HG02588 (cell line): Measurements from ENCODE around the gene SKA2.
"Not testable (repeated sequence)": the region's sequence is repeated elsewhere in the genome, so short reads cannot be mapped to it uniquely, and the experiment has no call there.

Experiments used
- ATAC-seq: cut with Tn5 transposase; IDR thresholded peaks from one replicate; pipeline ENCODE4 v1.9.1; 2021; ENCODE audit warnings: mild to moderate bottlenecking, moderate library complexity; ENCODE audit not compliant: unreplicated experiment

The SKA2 gene, protein sequence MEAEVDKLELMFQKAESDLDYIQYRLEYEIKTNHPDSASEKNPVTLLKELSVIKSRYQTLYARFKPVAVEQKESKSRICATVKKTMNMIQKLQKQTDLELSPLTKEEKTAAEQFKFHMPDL

DNA sequence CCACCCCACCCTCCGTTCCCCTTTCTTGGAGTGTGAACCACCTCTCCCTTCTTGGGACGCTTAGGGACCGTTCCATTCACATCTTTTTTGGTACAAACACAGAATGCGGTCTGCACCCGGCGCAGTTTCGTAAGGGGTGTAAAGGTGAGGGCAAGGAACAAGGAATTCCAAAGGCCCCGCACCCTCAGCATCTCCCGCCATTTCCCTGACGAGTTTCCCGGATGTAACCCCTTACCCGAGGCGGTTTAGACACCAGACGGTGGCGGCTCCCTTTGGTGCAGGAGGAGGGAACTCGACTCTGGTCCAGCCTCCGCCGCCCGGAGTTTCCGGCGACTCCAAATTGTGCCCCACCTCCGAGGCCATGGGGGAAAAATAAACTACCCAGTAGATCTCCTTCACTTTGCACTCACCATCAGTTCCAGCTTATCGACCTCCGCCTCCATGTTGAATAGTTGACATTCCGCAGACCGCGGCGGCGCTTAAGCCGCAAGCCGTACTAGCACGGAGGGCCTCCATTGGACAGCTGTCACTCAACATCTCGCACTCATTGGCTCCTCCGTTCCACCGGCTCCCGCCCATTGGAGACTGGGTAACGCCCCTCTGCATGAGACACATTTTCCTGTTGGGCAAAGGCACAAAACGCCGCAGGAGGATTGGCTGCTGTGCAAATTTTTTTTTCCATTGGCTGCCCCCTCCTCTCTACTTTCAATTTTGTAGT lies at the start of gene SKA2:
TSS of gene SKA2 (minus strand) at position 466 of the 718 bp plus-strand sequence. CDS start at position 443, 23 bp downstream.
- peak; percentile 79 for ATAC-seq

DNA sequence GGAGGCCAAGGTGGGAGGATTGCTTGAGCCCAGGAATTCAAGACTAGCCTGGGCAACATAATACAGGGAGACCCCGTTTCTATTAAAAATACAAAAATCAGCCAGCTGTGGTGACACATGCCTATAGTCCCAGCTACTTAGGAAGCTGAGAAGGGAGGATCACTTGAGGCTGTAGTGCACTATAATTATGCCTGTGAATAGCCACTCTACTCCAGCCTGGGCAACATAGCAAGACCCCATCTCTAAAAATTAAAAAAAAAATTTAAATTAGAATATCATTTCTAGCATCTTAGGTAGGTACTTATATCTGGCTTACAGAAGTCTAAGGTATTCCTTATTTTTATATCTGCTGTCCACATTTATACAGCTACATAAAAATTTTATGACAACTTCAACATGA lies 47.3 kb upstream of the SKA2 start:
- no peak for ATAC-seq

- ATAC-seq = no peak
Measured at GRCh38 chr17:59199398-59199797, 44.4 kb upstream of the SKA2 start.

DNA sequence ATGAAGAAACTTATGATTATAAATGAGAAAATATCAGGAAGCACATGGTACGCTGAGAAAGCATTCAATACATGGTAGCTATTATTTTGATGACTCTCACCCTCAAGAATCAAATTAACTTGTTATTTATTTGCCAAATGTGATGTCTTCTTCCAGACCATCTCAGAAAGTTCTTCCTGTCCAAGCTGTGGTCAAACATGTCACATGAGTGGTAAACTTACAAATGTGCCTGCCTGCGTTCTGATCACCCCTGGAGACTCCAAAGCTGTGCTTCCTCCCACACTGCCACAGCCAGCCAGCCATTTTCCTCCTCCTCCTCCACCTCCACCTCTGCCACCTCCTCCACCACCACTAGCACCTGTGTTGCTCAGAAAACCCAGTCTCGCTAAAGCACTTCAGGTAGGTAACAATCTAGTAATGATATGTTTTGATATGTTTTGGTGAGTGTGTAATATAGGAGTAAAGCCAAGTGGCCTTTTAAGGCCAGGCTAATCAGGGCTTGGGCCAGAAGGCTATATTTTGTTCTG lies 38.4 kb upstream of the SKA2 start:
- ATAC-seq = no peak

GRCh38 chr17:59190806-59191205 lies 35.8 kb upstream of the SKA2 start:
- no peak for ATAC-seq

DNA sequence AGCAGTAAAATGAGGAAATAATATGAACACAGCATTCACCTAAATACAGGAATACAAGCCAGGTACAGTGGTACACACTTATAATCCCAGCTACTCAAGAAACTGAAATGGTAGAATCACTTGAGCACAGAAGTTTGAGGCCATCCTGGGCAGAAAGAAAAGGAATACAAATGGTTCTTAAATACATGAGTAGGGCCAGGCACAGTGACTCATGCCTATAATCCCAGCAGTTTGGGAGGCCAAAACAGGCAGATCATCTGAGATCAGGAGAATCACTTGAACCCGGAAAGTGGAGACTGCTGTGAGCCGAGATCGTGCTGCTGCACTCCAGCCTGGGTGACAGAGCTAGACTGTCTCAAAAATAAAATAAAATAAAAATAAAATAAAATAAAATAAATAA lies 31.9 kb upstream of the SKA2 start:
- no peak for ATAC-seq

- ATAC-seq = no peak
Measured at GRCh38 chr17:59185997-59186396, 31.0 kb upstream of the SKA2 start.

DNA sequence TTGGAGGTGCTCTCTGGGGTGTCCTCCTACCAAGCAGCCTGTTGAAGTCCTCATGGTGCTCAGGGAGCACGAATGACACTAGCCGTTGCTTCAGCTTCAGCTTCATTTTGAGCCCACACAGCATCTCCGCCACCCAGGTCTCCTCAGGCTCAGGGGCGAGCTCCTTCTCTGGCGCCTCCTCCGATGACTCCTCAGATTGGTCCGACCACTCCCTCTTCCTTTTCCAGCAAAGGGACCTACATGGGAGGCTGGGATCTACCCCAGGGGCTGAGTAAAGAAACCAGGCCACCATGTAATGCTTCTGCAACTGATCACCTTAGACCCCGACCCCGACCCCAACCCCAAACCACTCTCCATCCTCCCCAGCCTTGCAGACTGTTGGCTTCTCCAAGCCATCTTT lies 26.5 kb upstream of the SKA2 start:
- no peak for ATAC-seq

GRCh38 chr17:59180626-59181025 lies 25.6 kb upstream of the SKA2 start:
- ATAC-seq = no peak

DNA sequence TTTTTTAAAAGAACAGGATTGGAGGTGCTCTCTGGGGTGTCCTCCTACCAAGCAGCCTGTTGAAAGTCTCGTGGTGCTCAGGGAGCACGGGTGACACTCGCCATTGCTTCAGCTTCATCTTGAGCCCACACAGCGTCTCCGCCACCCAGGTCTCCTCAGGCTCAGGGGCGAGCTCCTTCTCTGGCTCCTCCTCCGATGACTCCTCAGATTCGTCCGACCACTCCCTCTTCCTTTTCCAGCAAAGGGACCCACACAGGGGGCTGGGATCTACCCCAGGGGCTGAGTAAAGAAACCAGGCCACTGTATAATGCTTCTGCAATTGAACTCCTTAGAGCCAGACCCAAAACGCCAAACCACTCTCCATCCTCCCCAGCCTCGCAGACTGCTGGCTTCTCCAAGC lies 24.6 kb upstream of the SKA2 start:
- not testable (repeated sequence) for ATAC-seq

- no peak for ATAC-seq
Measured at GRCh38 chr17:59178266-59178985, 23.4 kb upstream of the SKA2 start.

- ATAC-seq = no peak
Measured at GRCh38 chr17:59175076-59175475, 20.1 kb upstream of the SKA2 start.

GRCh38 chr17:59174671-59175070 lies 19.7 kb upstream of the SKA2 start:
- no peak for ATAC-seq

GRCh38 chr17:59172436-59173004 lies 17.5 kb upstream of the SKA2 start:
- no peak for ATAC-seq

- no peak for ATAC-seq
Measured at GRCh38 chr17:59167571-59168001, 12.6 kb upstream of the SKA2 start.

- no peak for ATAC-seq
Measured at GRCh38 chr17:59165933-59166342, 11.0 kb upstream of the SKA2 start.

GRCh38 chr17:59161477-59161876 lies 6.5 kb upstream of the SKA2 start:
- ATAC-seq = no peak

GRCh38 chr17:59160157-59161025 lies 5.4 kb upstream of the SKA2 start:
- no peak for ATAC-seq

DNA sequence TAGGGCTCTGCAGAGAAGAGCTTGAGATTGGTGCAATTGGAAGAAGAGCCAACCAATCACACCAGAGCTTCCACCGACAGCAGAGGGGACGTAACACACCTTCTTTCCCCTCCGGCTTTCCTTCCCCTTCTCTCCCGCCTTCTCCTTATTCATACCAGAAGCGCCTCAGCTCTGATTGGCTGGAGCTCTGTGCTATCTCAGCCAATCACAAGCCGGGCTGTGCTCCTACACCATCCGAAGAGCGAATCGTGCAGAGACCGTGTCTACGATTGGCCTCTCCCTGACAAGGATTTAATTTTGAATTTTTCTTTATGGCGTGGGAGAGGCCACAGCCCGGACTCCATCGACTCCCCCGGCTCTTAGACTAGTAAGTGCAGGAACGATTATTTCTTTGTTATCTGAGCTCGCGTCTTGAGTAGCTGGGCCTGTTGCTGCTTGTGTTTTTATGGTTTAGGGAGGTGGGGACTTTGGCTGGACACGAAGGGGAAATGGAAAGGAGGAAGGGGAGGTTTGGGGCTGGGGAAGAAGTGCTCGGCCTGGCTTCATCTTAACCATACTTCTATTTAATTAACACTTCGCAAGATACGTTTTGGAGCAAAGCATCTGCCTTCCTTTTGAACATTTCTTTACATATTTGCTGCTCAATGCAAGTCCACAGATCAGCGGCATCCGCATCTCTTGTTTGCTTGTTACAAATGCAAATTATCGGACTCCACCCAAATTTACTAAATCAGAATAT lies 622 bp upstream of the SKA2 start, which contains the start of gene PRR11:
TSS of gene PRR11 (plus strand) at position 308 of the 739 bp plus-strand sequence. CDS start 14,007 bp downstream, outside the sequence.
- ATAC-seq = peak; percentile 86

DNA sequence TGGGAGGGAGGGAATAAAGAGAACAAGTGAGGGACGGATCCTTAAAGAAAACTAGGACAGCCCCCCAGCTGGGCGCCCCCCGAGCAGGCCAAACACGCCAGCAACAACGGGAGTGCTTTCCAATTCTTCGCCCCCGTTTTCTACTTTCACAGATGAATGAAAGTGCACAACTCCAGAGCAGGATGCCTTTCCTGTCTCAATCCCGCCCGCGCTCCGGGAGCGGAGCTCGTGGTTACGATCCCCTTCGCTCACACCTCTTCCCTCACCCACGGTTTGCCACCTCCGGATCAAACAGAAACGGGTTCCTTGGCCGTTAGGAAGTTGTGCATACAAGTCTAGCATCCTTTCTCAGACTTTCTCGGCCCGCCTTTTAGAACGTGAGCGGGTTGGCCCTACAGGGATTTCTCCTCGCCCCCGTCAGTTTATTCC lies 680 bp downstream of the SKA2 start:
- ATAC-seq = no peak
